HepG2 (cell line): ENCODE results near the gene ADGRF5. TPM values are rescaled to one million over a fixed set of nuclear protein-coding genes. Genes with fewer than 3 reads are reported as not detected.

ENCODE experiments used
- CBX1 ChIP-seq: IDR thresholded peaks from one replicate; pipeline ENCODE4 v1.6.1; 2016; ENCODE audit warnings: antibody characterized with exemption, low read depth
- GLI4 ChIP-seq: sonication (generic); formaldehyde crosslinking; IDR thresholded peaks from 2 replicates; pipeline ENCODE4 v1.5.1; 2020; ENCODE audit warnings: missing genetic modification reagents, mild to moderate bottlenecking, moderate library complexity, borderline replicate concordance
- KMT2B ChIP-seq: IDR thresholded peaks from 2 replicates; pipeline ENCODE4 v1.6.1; 2016; ENCODE audit warnings: missing genetic modification reagents, missing compliant biosample characterization
- TCF12 ChIP-seq, 2 experiments: fragments of 450-650 bp in 1 of 2; sonication (generic) in 1 of 2; formaldehyde crosslinking in 1 of 2; IDR thresholded peaks; 2 replicates each; pipeline versions ENCODE4 v1.6.1 to v1.8.0; 2017 to 2022; ENCODE audit warnings: antibody characterized with exemption in 1 of 2, mild to moderate bottlenecking in 1 of 2, missing genetic modification reagents in 1 of 2, moderate library complexity in 1 of 2
- polyA plus RNA-seq, 8 experiments: library from polyadenylated mRNA; depleted of rRNA in 3 of 8; stranded (reverse) in 7 of 8; unstranded in 1 of 8; fragments of >200 nt; fragmentation: Illumina TruSeq in 4 of 8; extraction: Trizol in 4 of 8; gene quantifications; 2 replicates each; pipeline versions ENCODE4 v1.2.1 to v1.2.3, GENCODE V29; 2011 to 2016; ENCODE audit warnings: low read depth in 4 of 8, missing spikeins in 1 of 8, mixed read lengths in 1 of 8; ENCODE audit not compliant: insufficient read depth in 1 of 8
- total RNA-seq, 5 experiments: library from RNA; depleted of rRNA; stranded (reverse); fragments of >200 nt; fragmentation: Illumina TruSeq; extraction: Trizol; gene quantifications; 2 replicates each; pipeline ENCODE4 v1.2.3, GENCODE V29; 2016; ENCODE audit warnings: low read depth in 1 of 5
- TF ChIP-seq, protein P1 (sequence below): IDR thresholded peaks from 2 replicates; pipeline ENCODE4 v1.6.1; 2016; ENCODE audit warnings: low read depth, missing genetic modification reagents, missing compliant biosample characterization
- TF ChIP-seq, protein P2 (sequence below): IDR thresholded peaks from 2 replicates; pipeline ENCODE4 v1.6.1; 2016; ENCODE audit warnings: mild to moderate bottlenecking, missing biosample characterization, missing genetic modification reagents
- TF ChIP-seq, protein P3 (sequence below): sonication (generic); formaldehyde crosslinking; IDR thresholded peaks from 2 replicates; pipeline ENCODE4 v1.5.0; 2020; ENCODE audit warnings: missing genetic modification reagents, mild to moderate bottlenecking, borderline replicate concordance
- TF ChIP-seq, protein P4 (sequence below): sonication (generic); formaldehyde crosslinking; IDR thresholded peaks from 2 replicates; pipeline ENCODE4 v1.8.0; 2022; ENCODE audit warnings: mild to moderate bottlenecking, missing genetic modification reagents, borderline replicate concordance
- TF ChIP-seq, protein P5 (sequence below): sonication (generic); formaldehyde crosslinking; IDR thresholded peaks from 2 replicates; pipeline ENCODE4 v1.8.0; 2022; ENCODE audit warnings: missing genetic modification reagents, low read depth, mild to moderate bottlenecking, borderline replicate concordance

The ADGRF5 gene
- total and polyA plus RNA-seq, 2 of the 13 experiments (the other 11 are each of a cell fraction or from before 2014, with no cell fraction given), result not detected

DNA sequence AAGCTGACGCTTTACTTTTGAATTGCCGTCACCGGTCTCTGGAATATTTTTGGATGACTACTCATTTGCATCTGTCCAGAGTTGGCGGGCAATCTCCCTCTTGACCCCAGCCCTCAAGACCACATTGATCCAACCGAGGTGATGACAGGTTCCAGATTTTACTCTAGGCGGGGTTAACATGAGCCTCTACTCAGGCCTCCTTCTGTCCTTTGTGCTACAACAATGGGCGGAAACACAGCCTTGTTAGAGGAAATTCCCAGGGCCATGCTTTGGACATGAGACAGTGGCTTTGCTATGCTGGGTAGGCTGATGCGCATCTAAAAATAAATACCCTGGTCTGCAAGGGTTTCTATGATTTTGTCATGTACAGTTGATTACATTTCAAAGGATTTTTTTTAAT, 27.0 kb upstream of the ADGRF5 start (continued):
- TF ChIP-seq, protein P1, sequence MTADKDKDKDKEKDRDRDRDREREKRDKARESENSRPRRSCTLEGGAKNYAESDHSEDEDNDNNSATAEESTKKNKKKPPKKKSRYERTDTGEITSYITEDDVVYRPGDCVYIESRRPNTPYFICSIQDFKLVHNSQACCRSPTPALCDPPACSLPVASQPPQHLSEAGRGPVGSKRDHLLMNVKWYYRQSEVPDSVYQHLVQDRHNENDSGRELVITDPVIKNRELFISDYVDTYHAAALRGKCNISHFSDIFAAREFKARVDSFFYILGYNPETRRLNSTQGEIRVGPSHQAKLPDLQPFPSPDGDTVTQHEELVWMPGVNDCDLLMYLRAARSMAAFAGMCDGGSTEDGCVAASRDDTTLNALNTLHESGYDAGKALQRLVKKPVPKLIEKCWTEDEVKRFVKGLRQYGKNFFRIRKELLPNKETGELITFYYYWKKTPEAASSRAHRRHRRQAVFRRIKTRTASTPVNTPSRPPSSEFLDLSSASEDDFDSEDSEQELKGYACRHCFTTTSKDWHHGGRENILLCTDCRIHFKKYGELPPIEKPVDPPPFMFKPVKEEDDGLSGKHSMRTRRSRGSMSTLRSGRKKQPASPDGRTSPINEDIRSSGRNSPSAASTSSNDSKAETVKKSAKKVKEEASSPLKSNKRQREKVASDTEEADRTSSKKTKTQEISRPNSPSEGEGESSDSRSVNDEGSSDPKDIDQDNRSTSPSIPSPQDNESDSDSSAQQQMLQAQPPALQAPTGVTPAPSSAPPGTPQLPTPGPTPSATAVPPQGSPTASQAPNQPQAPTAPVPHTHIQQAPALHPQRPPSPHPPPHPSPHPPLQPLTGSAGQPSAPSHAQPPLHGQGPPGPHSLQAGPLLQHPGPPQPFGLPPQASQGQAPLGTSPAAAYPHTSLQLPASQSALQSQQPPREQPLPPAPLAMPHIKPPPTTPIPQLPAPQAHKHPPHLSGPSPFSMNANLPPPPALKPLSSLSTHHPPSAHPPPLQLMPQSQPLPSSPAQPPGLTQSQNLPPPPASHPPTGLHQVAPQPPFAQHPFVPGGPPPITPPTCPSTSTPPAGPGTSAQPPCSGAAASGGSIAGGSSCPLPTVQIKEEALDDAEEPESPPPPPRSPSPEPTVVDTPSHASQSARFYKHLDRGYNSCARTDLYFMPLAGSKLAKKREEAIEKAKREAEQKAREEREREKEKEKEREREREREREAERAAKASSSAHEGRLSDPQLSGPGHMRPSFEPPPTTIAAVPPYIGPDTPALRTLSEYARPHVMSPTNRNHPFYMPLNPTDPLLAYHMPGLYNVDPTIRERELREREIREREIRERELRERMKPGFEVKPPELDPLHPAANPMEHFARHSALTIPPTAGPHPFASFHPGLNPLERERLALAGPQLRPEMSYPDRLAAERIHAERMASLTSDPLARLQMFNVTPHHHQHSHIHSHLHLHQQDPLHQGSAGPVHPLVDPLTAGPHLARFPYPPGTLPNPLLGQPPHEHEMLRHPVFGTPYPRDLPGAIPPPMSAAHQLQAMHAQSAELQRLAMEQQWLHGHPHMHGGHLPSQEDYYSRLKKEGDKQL, result no peak
- no peak for TF ChIP-seq GLI4 (CRISPR knock-in tag)
- TF ChIP-seq, protein P2, sequence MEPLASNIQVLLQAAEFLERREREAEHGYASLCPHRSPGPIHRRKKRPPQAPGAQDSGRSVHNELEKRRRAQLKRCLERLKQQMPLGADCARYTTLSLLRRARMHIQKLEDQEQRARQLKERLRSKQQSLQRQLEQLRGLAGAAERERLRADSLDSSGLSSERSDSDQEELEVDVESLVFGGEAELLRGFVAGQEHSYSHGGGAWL (CRISPR knock-in tag), result no peak
- no peak for TF ChIP-seq CBX1
- TF ChIP-seq, protein P3, sequence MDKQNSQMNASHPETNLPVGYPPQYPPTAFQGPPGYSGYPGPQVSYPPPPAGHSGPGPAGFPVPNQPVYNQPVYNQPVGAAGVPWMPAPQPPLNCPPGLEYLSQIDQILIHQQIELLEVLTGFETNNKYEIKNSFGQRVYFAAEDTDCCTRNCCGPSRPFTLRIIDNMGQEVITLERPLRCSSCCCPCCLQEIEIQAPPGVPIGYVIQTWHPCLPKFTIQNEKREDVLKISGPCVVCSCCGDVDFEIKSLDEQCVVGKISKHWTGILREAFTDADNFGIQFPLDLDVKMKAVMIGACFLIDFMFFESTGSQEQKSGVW, result no peak
- TF ChIP-seq, protein P4, sequence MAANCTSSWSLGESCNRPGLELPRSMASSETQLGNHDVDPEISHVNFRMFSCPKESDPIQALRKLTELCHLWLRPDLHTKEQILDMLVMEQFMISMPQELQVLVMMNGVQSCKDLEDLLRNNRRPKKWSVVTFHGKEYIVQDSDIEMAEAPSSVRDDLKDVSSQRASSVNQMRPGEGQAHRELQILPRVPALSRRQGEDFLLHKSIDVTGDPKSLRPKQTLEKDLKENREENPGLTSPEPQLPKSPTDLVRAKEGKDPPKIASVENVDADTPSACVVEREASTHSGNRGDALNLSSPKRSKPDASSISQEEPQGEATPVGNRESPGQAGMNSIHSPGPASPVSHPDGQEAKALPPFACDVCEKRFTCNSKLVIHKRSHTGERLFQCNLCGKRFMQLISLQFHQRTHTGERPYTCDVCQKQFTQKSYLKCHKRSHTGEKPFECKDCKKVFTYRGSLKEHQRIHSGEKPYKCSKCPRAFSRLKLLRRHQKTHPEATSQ (CRISPR knock-in tag), result no peak
- TF ChIP-seq TCF12 (IDR thresholded peaks at IDR 0.05), result no peak
- no peak for TF ChIP-seq TCF12 (CRISPR knock-in tag; IDR thresholded peaks at IDR 0.05)
- no peak for TF ChIP-seq KMT2B
- TF ChIP-seq, protein P5, sequence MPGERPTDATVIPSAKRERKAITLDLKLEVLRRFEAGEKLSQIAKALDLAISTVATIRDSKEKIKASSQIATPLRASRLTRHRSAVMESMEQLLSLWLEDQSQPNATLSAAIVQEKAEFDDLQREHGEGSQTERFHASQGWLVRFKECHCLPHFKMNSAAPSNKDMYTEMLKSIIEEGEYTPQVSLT (CRISPR knock-in tag), result no peak
- TF ChIP-seq, all 625 proteins: peak for 0
